Mononuclear cell (primary cell): ENCODE data around the gene CHCHD1. TPM values are rescaled to one million over a fixed set of nuclear protein-coding genes. Genes with fewer than 3 reads are reported as not detected.
"Not testable (repeated sequence)": the region's sequence is repeated elsewhere in the genome, so short reads cannot be mapped to it uniquely, and the experiment has no call there.

Source experiments
- H3K27me3 ChIP-seq: 2 replicates; pipeline ENCODE4 v1.6.0; 2011; ENCODE audit warnings: low read length, control low read depth; ENCODE audit not compliant: insufficient read depth
- H3K4me1 ChIP-seq: 2 replicates; pipeline ENCODE4 v1.5.1; 2011; ENCODE audit warnings: mild to moderate bottlenecking, low read length, control low read depth; ENCODE audit not compliant: insufficient read depth
- H3K4me3 ChIP-seq: 2 replicates; pipeline ENCODE4 v1.5.1; 2011; ENCODE audit warnings: mild to moderate bottlenecking, low read length, moderate library complexity
- H3K9me3 ChIP-seq: 2 replicates; pipeline ENCODE4 v1.5.1; 2011; ENCODE audit warnings: low read depth, mild to moderate bottlenecking, control low read depth, low read length
- total RNA-seq: library from RNA; depleted of rRNA; stranded (reverse); fragments of >200 nt; gene quantifications from one replicate; pipeline ENCODE4 v1.2.3, GENCODE V29; 2012

The CHCHD1 gene
- total RNA-seq, 1 donor: 4.7 TPM

GRCh38 chr10:73780301-73780700, 1.5 kb upstream of the CHCHD1 start:
- Histone ChIP-seq H3K27me3 (no peaks in the 10 kb centered on the region), H3K9me3 (no peaks in the 10 kb centered on the region), H3K4me3 (no peak overlapping the region), H3K4me1 (peaks cover 57% of the 10 kb centered on the region)

- Histone ChIP-seq H3K9me3 (no peaks in the 10 kb centered on the region), H3K4me3 (peak overlapping the region; percentile 78), H3K4me1 (peaks cover 53% of the 10 kb centered on the region), H3K27me3 (no peaks in the 10 kb centered on the region)
Observed at GRCh38 chr10:73780966-73781365, 882 bp upstream of the CHCHD1 start.

GRCh38 chr10:73781548-73781878, 335 bp upstream of the CHCHD1 start:
- Histone ChIP-seq H3K4me3 (peak overlapping the region; percentile 78), H3K9me3 (no peaks in the 10 kb centered on the region), H3K27me3 (no peaks in the 10 kb centered on the region), H3K4me1 (peaks cover 53% of the 10 kb centered on the region)

GRCh38 chr10:73782749-73783085, 869 bp downstream of the CHCHD1 start:
- Histone ChIP-seq H3K4me1 (peaks cover 61% of the 10 kb centered on the region), H3K27me3 (no peaks in the 10 kb centered on the region), H3K9me3 (no peaks in the 10 kb centered on the region), H3K4me3 (peak overlapping the region; percentile 78)

GRCh38 chr10:73785211-73785720, 3.4 kb downstream of the CHCHD1 start, which contains the start of gene ZSWIM8:
TSS of gene ZSWIM8 (plus strand) at chr10:73785606. CDS start at chr10:73785879, 273 bp downstream.
- peaks cover 58% of the 10 kb centered on the region for H3K4me1 ChIP-seq
- H3K4me3 ChIP-seq: peak within 1 kb of the TSS; percentile 82
- no peaks in the 10 kb centered on the region for H3K9me3 ChIP-seq
- H3K27me3 ChIP-seq: no peaks in the 10 kb centered on the region

GRCh38 chr10:73785721-73786511, 4.1 kb downstream of the CHCHD1 start:
- peak overlapping the region; percentile 82 for H3K4me3 ChIP-seq
- no peaks in the 10 kb centered on the region for H3K9me3 ChIP-seq
- H3K4me1 ChIP-seq: peaks cover 51% of the 10 kb centered on the region

GRCh38 chr10:73786512-73786885, 4.7 kb downstream of the CHCHD1 start:
- H3K4me3 ChIP-seq: peak overlapping the region; percentile 82
- no peaks in the 10 kb centered on the region for H3K9me3 ChIP-seq
- peaks cover 45% of the 10 kb centered on the region for H3K4me1 ChIP-seq
- H3K27me3 ChIP-seq: no peaks in the 10 kb centered on the region

More at GRCh38 chr10:73785721-73786511, 4.1 kb downstream of the CHCHD1 start:
- no peaks in the 10 kb centered on the region for H3K27me3 ChIP-seq

GRCh38 chr10:73787031-73787800, 5.4 kb downstream of the CHCHD1 start:
- not testable (repeated sequence) for H3K9me3 ChIP-seq, H3K27me3 ChIP-seq, H3K4me3 ChIP-seq
- H3K4me1 ChIP-seq: peaks cover 45% of the 10 kb centered on the region

- Histone ChIP-seq H3K27me3 (no peaks in the 10 kb centered on the region), H3K4me3 (no peak overlapping the region), H3K4me1 (peaks cover 27% of the 10 kb centered on the region), H3K9me3 (no peaks in the 10 kb centered on the region)
Observed at GRCh38 chr10:73788864-73789658, 7.2 kb downstream of the CHCHD1 start.

GRCh38 chr10:73789659-73790055, 7.8 kb downstream of the CHCHD1 start:
- Histone ChIP-seq H3K4me1 (peaks cover 22% of the 10 kb centered on the region), H3K4me3 (no peak overlapping the region), H3K9me3 (no peaks in the 10 kb centered on the region), H3K27me3 (no peaks in the 10 kb centered on the region)

- no peak overlapping the region for H3K4me3 ChIP-seq
- no peaks in the 10 kb centered on the region for H3K9me3 ChIP-seq
- no peaks in the 10 kb centered on the region for H3K27me3 ChIP-seq
- peaks cover 17% of the 10 kb centered on the region for H3K4me1 ChIP-seq
Observed at GRCh38 chr10:73790886-73791625, 9.2 kb downstream of the CHCHD1 start.

GRCh38 chr10:73791871-73792400, 10.1 kb downstream of the CHCHD1 start:
- H3K9me3 ChIP-seq: no peaks in the 10 kb centered on the region
- H3K27me3 ChIP-seq: no peaks in the 10 kb centered on the region
- H3K4me3 ChIP-seq: no peak overlapping the region
- H3K4me1 ChIP-seq: peaks cover 8% of the 10 kb centered on the region

- H3K27me3 ChIP-seq: no peaks in the 10 kb centered on the region
- H3K4me3 ChIP-seq: no peak overlapping the region
- H3K4me1 ChIP-seq: no peaks in the 10 kb centered on the region
- H3K9me3 ChIP-seq: no peaks in the 10 kb centered on the region
Observed at GRCh38 chr10:73793456-73793855, 11.6 kb downstream of the CHCHD1 start.

- not testable (repeated sequence) for H3K4me1 ChIP-seq, H3K27me3 ChIP-seq, H3K9me3 ChIP-seq, H3K4me3 ChIP-seq
Observed at GRCh38 chr10:73795491-73795890, 13.6 kb downstream of the CHCHD1 start.
